Activated gamma-delta T cell treated with Interleukin-2 at 50 U/mL for 16 hours (primary cell): ENCODE results near the gene PPP1R12B.
"Not testable (repeated sequence)": the region's sequence is repeated elsewhere in the genome, so short reads cannot be mapped to it uniquely, and the experiment has no call there.

ENCODE experiments used
- DNase-seq: peaks from one replicate; pipeline ENCODE4 v3.0.0-alpha.2; 2020

Gene PPP1R12B

GRCh38 chr1:202540014-202540413 lies 191.5 kb downstream of the PPP1R12B start:
- no peak for DNase-seq

- no peak for DNase-seq
Observed at GRCh38 chr1:202540448-202540847, 191.9 kb downstream of the PPP1R12B start.

GRCh38 chr1:202540858-202541257 lies 192.4 kb downstream of the PPP1R12B start:
- DNase-seq: not testable (repeated sequence)

GRCh38 chr1:202542415-202542814 lies 193.9 kb downstream of the PPP1R12B start:
- DNase-seq: not testable (repeated sequence)

GRCh38 chr1:202543537-202543936 lies 195.0 kb downstream of the PPP1R12B start:
- DNase-seq: not testable (repeated sequence)

- DNase-seq: not testable (repeated sequence)
Observed at GRCh38 chr1:202544766-202545449, 196.4 kb downstream of the PPP1R12B start.

GRCh38 chr1:202545647-202546303 lies 197.3 kb downstream of the PPP1R12B start:
- DNase-seq: not testable (repeated sequence)

- DNase-seq: not testable (repeated sequence)
Observed at GRCh38 chr1:202546377-202546776, 197.9 kb downstream of the PPP1R12B start.

GRCh38 chr1:202546796-202547195 lies 198.3 kb downstream of the PPP1R12B start:
- not testable (repeated sequence) for DNase-seq

GRCh38 chr1:202547215-202547614 lies 198.7 kb downstream of the PPP1R12B start:
- DNase-seq: no peak

- DNase-seq: not testable (repeated sequence)
Observed at GRCh38 chr1:202550088-202550487, 201.6 kb downstream of the PPP1R12B start.

- DNase-seq: no peak
Observed at GRCh38 chr1:202551683-202552082, 203.2 kb downstream of the PPP1R12B start.

- not testable (repeated sequence) for DNase-seq
Observed at GRCh38 chr1:202552615-202553014, 204.1 kb downstream of the PPP1R12B start.

GRCh38 chr1:202553078-202553477 lies 204.6 kb downstream of the PPP1R12B start:
- not testable (repeated sequence) for DNase-seq

GRCh38 chr1:202553560-202554038 lies 205.1 kb downstream of the PPP1R12B start:
- no peak for DNase-seq

GRCh38 chr1:202554619-202555018 lies 206.1 kb downstream of the PPP1R12B start:
- not testable (repeated sequence) for DNase-seq

GRCh38 chr1:202556037-202556436 lies 207.5 kb downstream of the PPP1R12B start:
- DNase-seq: not testable (repeated sequence)

GRCh38 chr1:202557662-202558061 lies 209.2 kb downstream of the PPP1R12B start:
- DNase-seq: not testable (repeated sequence)

- DNase-seq: no peak
Observed at GRCh38 chr1:202561240-202561639, 212.7 kb downstream of the PPP1R12B start.

GRCh38 chr1:202561726-202562443 lies 213.4 kb downstream of the PPP1R12B start:
- no peak for DNase-seq

GRCh38 chr1:202562444-202563060 lies 214.1 kb downstream of the PPP1R12B start:
- no peak for DNase-seq

GRCh38 chr1:202563818-202564217 lies 215.3 kb downstream of the PPP1R12B start:
- DNase-seq: no peak

GRCh38 chr1:202564958-202565495 lies 216.5 kb downstream of the PPP1R12B start:
- DNase-seq: no peak
